WI38 (cell line): ENCODE data around the gene MYO3A.

Source experiments
- H3K4me3 ChIP-seq: 2 replicates; pipeline ENCODE4 v1.5.1; 2011; ENCODE audit warnings: low read depth, mild to moderate bottlenecking, control low read depth, low read length
- CTCF ChIP-seq: IDR thresholded peaks from 2 replicates; pipeline ENCODE4 v1.5.1; 2012; ENCODE audit warnings: low read depth, mild to moderate bottlenecking, control low read depth, low read length

Gene MYO3A

GRCh38 chr10:26254616-26255015 lies 320.6 kb downstream of the MYO3A start:
- TF ChIP-seq CTCF = no peak
- no peak overlapping the region for H3K4me3 ChIP-seq

- no peak overlapping the region for H3K4me3 ChIP-seq
- TF ChIP-seq CTCF = no peak
Observed at GRCh38 chr10:26259341-26259740, 325.3 kb downstream of the MYO3A start.
